GM12875 (cell line): ENCODE measurements around the gene IL23A.

Experiments
- H3K4me3 ChIP-seq: one replicate; pipeline ENCODE4 v1.5.1; 2011; ENCODE audit warnings: low read depth, low read length, control low read depth
- CTCF ChIP-seq: IDR thresholded peaks from 2 replicates; pipeline ENCODE4 v1.5.1; 2011; ENCODE audit warnings: low read depth, mild to moderate bottlenecking, control low read depth, inconsistent platforms, low read length, moderate library complexity, borderline replicate concordance; ENCODE audit not compliant: insufficient read depth

The IL23A gene

DNA sequence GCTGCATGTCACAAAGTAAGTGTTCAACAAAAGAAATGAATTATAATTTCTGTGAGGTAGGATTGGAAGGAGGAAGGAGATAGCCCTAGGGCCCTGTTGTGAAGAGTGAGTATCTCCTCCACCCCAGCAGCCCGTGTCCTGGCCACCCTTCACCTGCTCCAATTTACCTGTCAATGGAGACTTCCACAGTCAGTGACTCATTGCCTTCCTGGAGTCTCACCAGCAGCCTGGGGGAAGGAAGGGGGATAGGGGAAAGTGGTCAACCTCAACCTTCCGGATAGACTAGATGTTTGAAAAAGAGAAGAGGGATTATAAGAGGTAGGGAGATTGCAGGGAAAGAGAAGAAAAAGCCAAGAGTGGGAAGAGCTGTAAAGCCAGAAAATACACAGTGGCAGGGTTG is 12.0 kb downstream of the IL23A start:
- H3K4me3 ChIP-seq: no peak overlapping the region
- TF ChIP-seq CTCF: no peak

DNA sequence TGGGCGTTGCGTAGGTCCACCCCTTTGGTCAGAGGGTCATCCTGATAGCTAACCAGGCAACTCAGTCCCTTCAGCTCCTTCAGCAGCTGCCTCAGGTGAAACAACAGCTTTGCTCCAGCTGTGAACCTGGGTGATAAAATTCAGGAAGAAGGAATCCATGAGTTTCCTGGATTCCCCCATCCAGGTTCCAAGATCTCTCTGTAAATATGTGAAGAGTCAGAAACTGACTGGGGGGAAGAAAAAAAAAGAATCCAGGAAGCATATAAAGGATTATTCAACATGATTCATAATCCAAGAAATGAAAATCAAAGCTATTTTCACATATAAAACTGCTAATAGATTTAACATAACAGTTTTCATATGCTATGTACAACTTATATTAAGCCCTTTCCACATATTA is 12.6 kb downstream of the IL23A start:
- H3K4me3 ChIP-seq: no peak overlapping the region
- no peak for TF ChIP-seq CTCF

DNA sequence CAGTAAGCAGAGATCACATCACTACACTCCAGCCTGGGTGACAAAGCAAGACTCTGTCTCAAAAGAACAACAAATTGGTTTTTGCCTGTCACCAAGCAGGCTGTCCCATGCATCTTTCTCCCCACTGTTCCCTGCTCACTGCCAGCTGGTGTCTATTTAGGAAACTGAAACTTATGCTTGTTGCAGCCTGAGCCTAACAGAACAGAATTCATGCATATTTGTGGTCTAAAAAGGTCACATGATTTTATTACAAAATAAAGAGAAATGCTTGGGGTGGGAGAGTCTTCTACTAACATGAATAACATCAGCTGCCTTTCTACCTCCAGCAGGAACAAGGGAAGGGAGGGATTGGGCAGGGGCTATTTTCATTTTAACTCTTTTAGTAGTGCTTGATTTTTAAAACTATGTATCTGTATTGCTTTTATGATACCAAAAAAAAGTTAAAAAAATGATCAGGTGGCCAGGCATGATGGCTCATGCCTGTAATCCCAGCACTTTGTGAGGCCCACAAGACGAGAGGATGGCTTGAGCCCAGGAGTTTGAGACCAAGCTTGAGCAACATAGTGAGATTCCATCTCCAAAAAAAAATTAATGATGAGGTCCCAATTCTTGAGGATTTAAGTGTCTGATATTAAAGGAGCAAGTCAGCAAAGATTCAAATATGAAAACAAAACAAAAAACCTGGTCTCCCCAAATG is 20.3 kb downstream of the IL23A start:
- TF ChIP-seq CTCF: no peak
- peak overlapping the region; percentile 88 for H3K4me3 ChIP-seq

GRCh38 chr12:56359851-56360767 is 21.4 kb downstream of the IL23A start, which contains the start of gene STAT2:
Gene STAT2, minus strand, starts transcription at chr12:56360107. Its CDS starts 3,536 bp downstream, at chr12:56356571.
- H3K4me3 ChIP-seq: peak within 1 kb of the TSS; percentile 88
- TF ChIP-seq CTCF: no peak

DNA sequence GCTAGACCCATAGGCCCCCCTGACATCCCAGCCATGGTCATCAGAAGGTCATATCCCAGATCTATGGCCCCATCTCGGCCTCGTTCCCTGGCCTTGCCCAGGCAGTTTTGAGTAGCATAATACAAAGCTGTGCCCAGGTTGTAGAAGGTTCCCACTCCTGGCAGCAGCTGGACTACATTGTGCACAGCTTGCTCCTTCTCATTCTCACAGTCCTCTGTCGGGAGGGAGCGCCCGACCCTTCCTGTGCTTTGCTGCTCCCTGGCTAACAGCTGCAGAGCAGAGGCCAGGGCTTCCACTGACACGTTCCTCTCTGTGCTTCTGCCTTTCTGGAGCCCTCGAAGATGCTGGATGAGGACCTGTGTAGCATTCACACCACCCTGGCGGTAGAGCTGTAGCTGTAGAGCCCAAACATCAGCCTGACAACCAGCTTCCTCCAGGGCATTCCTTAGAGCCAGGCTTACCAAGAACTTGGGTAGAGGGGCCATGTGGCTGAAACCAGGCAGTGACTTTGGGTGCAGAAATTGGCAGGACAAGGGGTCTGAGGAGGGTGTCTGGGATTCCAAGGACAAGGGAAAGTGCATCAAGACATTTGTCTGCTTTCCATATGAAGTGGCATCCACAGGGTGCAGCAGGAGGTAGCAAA is 22.9 kb downstream of the IL23A start:
- no peak for TF ChIP-seq CTCF
- no peak overlapping the region for H3K4me3 ChIP-seq

GRCh38 chr12:56362130-56363059 is 23.7 kb downstream of the IL23A start, which contains the start of gene APOF:
Gene APOF, minus strand, starts transcription at chr12:56362857. Its CDS starts 112 bp downstream, at chr12:56362745.
- H3K4me3 ChIP-seq: no peak within 1 kb of the TSS
- TF ChIP-seq CTCF: no peak
